ENCODE results near the gene TMEM126A.

TMEM126A gene

DNA sequence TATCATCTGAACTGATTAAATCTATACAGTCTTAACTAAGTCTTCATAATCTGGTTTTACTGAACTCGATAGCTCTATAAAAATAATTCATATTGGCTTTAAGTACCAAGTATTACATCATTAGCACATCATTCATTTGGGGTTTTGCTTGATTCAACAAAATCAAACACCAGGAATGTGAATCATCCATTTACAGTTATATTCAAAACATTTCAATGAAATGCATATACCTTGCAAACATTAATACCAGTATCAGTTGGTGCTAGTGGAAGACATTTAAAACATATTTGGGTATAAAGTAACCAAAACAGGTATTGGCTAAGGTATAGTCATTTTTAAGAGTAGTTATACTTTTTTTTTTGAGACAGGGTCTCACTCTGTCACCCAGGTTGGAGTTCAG is 50.4 kb downstream of the TMEM126A start:
- no peak for DNase-seq

DNA sequence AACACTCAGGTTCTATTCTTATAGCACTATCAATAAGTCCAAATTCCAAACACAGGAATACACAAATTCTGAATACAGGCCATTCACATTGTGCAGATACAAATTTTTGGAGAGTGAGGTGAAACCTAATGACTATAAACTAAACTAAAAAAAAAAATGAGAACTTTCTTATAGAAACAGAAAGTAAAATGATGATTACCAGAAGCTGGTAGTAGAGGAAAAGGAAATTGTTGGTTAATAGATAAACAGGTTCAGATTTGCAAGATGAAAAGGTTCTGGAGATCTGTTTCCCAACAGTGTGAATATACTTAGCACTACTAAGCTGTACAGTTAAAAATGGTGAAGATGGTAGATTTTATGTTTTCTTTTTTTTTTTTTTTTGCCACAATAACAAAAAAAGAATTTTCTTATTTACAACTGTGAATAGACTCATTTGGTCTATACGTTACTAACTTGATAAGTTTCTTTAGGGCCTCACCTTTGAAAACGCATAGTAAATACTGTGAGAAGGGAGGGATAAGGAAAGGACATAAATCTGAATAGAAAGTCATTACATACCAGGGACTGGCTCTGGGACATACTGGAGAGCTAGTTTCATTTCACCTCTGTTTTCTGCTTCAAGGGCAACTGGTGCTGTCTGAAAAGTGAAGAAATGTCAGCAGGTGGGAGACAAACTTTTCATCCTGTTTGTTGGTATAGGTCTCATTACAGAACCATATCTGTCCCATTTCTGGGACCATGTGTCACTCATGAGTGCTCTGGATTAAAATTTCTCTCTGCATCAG is 52.4 kb downstream of the TMEM126A start:
- DNase-seq, result no peak

DNA sequence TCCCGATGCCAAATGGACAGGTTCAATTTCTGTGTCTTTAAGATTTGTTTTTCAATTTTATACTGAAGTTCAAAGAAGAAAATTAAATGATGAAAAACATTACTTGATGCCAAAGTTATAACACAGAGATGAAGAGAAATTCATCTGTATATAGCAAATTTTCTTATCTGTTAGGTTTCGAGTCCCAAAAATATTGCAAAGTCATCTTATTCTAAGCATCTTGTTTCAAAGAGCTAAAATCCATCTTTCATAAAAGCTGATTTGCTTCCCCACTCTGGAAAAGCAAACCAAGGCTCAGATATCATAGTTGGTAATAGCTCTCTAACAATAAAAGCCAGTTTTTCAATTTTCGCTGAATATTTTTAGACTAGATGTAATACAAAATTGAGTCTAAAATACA is 57.2 kb downstream of the TMEM126A start:
- DNase-seq, result no peak

DNA sequence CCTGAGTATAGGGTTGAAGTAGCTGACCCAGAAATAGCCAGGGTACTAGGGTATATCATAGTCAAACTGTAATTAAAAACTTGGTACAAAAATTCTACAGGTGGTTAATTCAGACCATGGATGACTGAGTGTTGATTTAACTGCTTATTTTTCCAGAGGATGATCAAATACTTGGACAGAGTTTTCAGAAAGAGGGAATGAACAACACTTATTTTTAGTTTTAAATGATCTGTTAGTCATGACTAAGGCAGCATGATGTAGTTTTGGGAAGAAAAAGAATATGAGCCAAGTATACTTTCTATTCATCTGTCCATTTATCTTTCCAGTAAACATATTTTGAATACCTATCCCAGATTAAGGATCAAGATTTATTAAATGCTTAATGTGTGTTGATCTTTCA is 58.0 kb downstream of the TMEM126A start:
- no peak for DNase-seq
